Left lobe of liver (tissue), 2 donors: ENCODE measurements around the gene ANKRD34C. TPM values are rescaled to one million over a fixed set of nuclear protein-coding genes. Genes with fewer than 3 reads are reported as not detected.
"Not testable (repeated sequence)": the region's sequence is repeated elsewhere in the genome, so short reads cannot be mapped to it uniquely, and the experiment has no call there.

Experiments used
- ATAC-seq: fragments of 200-7000 bp; cut with Tn5 transposase; one replicate; pipeline ENCODE4 v1.9.1; 2020; ENCODE audit warnings: mild to moderate bottlenecking, moderate library complexity
- DNase-seq: peaks from one replicate; pipeline ENCODE4 v3.0.0-alpha.2; 2020; ENCODE audit warnings: low spot score
- total RNA-seq: library from RNA; stranded (reverse); gene quantifications from one replicate; pipeline ENCODE4 v1.2.1, GENCODE V29; 2021
- donor health status: DM: no; HTN: no; CAD: no; lungs with moderate emphysema.
- donor health status: DM: no; HTN: yes; CAD: no.

The ANKRD34C gene
- total RNA-seq, 1 donor from 2014 or later: not detected

DNA sequence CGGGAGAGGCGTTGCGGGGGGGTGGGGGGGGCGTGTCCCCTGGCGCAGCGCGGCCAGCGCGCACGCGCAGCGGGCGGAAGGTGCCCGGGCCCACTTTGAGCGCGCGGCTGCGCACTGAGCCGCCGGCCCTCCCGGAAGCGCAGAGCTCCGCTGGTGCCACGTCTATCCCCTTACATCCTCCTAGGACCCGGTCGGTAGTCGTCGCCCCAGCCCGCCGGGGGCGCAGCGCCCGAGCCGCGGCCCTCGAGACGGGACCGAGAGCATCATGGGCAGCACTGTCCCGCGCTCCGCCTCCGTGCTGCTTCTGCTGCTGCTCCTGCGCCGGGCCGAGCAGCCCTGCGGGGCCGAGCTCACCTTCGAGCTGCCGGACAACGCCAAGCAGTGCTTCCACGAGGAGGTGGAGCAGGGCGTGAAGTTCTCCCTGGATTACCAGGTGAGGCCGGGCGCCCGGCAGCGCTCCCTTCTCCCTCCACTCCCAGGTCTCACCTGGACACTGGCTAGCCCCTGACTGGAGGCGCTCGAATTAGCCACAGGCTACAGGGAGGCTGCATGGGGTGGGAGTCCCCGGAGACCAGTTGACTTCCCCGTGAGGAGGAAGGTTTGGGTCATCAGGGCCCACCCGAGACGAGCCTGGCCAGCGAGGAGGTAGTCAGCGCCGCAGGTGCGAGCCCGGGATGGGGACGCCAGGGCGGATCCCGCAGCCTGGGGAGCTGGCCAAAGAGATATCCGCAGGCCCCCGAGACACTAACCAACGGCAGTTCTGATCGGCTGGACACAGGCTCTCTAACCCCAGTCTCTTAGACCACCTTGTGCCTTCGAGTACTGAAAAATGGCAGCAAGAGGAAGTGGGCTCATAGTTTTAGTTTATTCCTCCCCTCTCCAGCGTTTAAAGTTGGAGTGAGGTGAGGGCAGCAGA lies 28.7 kb downstream of the ANKRD34C start, which contains the start of gene TMED3:
Gene TMED3 (plus strand): TSS at position 128 of the 916 bp plus-strand sequence. CDS start 138 bp downstream, at position 266.
- DNase-seq: peak; percentile 61
- ATAC-seq: peak; percentile 92

GRCh38 chr15:79311901-79312553 lies 29.5 kb downstream of the ANKRD34C start:
- ATAC-seq (no peak), DNase-seq (no peak)

- no peak for ATAC-seq
- DNase-seq: no peak
These were observed 31.7 kb downstream of the ANKRD34C start for GRCh38 chr15:79314186-79314585.

DNA sequence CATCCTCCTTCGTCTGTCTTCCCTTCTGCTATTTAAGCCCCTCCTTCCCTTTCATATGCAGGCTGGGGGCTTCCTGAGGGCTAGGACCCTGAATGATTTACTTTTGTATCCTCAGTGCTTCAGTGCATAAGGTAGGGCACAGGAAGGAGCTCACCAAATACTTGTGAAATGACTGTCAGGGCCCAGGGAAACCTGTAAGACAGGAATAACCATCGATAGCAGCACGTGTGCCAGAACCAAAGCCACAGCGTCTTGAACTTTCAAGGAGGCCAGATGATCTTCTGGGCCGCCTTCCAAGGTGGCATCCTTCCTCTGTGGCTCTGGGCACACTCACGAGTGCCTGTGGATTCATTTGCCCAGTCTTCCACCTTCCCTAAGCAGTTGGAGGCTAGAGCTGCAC lies 32.3 kb downstream of the ANKRD34C start:
- no peak for DNase-seq
- ATAC-seq: no peak

GRCh38 chr15:79315623-79316328 lies 33.3 kb downstream of the ANKRD34C start:
- DNase-seq (no peak), ATAC-seq (no peak)

- ATAC-seq (no peak), DNase-seq (no peak)
These were observed 34.3 kb downstream of the ANKRD34C start for GRCh38 chr15:79316864-79317263.

- not testable (repeated sequence) for ATAC-seq, DNase-seq
These were observed 37.5 kb downstream of the ANKRD34C start for GRCh38 chr15:79319973-79320372.

GRCh38 chr15:79321876-79322275 lies 39.4 kb downstream of the ANKRD34C start:
- DNase-seq (no peak), ATAC-seq (no peak)

DNA sequence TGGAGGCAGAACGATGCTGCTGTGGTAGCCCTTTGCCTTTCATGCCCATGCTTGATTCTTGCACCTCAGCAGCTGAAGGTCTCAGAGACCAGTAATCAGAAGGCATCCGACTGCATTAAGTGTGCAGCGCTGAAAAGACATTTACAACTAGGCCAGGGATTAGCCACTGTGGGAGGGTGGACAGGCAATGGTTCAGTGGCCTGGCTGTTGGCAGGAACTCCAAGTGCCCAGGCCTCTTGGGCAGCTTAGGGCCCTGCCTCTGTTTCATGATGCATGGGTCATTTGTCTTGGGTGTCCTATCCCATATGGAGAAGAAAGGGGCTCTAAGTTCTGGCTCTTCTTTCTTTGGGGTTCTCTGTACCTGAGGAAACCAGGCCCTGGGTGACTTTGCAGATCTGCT lies 39.8 kb downstream of the ANKRD34C start:
- ATAC-seq (no peak), DNase-seq (no peak)

GRCh38 chr15:79322945-79323344 lies 40.4 kb downstream of the ANKRD34C start:
- DNase-seq: no peak
- peak; percentile 57 for ATAC-seq

GRCh38 chr15:79329171-79329611 lies 46.7 kb downstream of the ANKRD34C start:
- ATAC-seq (no peak), DNase-seq (no peak)

Other genes with a start within 250 kb of the ANKRD34C start
- gene RASGRF1, start 191.9 kb upstream of the ANKRD34C start, total RNA-seq: not detected
- gene TMED3, start 28.4 kb downstream of the ANKRD34C start, total RNA-seq: 5.9 TPM
- gene MINAR1, start 149.6 kb downstream of the ANKRD34C start, total RNA-seq: 0.05 TPM